ENCODE data around the gene MAK. TPM values are rescaled to one million over a fixed set of nuclear protein-coding genes. Genes with fewer than 3 reads are reported as not detected.
"Not testable (repeated sequence)": the region's sequence is repeated elsewhere in the genome, so short reads cannot be mapped to it uniquely, and the experiment has no call there.

MAK gene
- total and polyA plus RNA-seq, 8 donors, result 0.05 to 0.33 (median 0.10) TPM

GRCh38 chr6:10877012-10877411 is 38.7 kb upstream of the MAK start:
- Histone ChIP-seq H3K4me1 (peaks cover 0 to 7% (median 0%) of the 10 kb centered on the region in 3 donors), H3K27ac (no peak overlapping the region), H3K4me3 (no peak overlapping the region), H3K27me3 (peaks cover 0 to 4% (median 0%) of the 10 kb centered on the region in 4 donors), H3K9me3 (no peaks in the 10 kb centered on the region), H3K36me3 (no peaks in the 10 kb centered on the region)
- FAIRE-seq (no peak), ATAC-seq (no peak), DNase-seq (no peak)
- TF ChIP-seq, protein P1, sequence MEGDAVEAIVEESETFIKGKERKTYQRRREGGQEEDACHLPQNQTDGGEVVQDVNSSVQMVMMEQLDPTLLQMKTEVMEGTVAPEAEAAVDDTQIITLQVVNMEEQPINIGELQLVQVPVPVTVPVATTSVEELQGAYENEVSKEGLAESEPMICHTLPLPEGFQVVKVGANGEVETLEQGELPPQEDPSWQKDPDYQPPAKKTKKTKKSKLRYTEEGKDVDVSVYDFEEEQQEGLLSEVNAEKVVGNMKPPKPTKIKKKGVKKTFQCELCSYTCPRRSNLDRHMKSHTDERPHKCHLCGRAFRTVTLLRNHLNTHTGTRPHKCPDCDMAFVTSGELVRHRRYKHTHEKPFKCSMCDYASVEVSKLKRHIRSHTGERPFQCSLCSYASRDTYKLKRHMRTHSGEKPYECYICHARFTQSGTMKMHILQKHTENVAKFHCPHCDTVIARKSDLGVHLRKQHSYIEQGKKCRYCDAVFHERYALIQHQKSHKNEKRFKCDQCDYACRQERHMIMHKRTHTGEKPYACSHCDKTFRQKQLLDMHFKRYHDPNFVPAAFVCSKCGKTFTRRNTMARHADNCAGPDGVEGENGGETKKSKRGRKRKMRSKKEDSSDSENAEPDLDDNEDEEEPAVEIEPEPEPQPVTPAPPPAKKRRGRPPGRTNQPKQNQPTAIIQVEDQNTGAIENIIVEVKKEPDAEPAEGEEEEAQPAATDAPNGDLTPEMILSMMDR (IDR thresholded peaks at IDR 0.05), result no peak
- WGBS, 2 donors, result 89 to 93% methylated on average over 14 of the region's 14 CpGs
- intact Hi-C loops (cut with DNase I), result no loop called here

DNA sequence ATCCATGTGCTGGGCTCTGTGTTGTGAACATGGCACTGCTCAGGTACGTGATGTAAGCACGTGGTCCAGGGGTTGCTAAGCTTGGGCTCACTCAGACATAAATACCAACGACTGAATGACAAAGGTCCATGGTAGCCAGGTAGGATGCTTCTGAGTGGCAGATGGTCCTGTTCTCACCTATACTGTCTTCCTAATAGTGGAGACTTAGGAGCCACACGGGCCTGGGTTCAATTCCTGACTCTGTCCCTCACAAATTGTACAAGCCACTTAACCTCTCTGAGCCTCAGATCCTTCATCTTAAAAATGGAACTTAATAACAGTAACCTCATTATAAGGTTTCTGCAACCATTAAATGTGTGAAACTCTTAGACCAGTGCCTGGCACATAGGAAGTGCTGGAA is 36.7 kb upstream of the MAK start:
- TF ChIP-seq, protein P1 (IDR thresholded peaks at IDR 0.05), result no peak
- ATAC-seq, result no peak
- intact Hi-C loops (cut with DNase I), result no loop called here
- Histone ChIP-seq H3K9me3 (no peaks in the 10 kb centered on the region), H3K27ac (no peak overlapping the region), H3K4me1 (peaks cover 0 to 7% (median 0%) of the 10 kb centered on the region in 3 donors), H3K27me3 (no peaks in the 10 kb centered on the region), H3K36me3 (no peaks in the 10 kb centered on the region), H3K4me3 (no peak overlapping the region)
- WGBS, 2 donors, result 73 to 74% methylated on average over 4 of the region's 4 CpGs
- no peak for FAIRE-seq
- no peak for DNase-seq

GRCh38 chr6:10874207-10874606 is 35.9 kb upstream of the MAK start:
- peaks cover 0 to 7% (median 0%) of the 10 kb centered on the region in 3 donors for H3K4me1 ChIP-seq
- no peak for ATAC-seq
- intact Hi-C loops (cut with DNase I), result no loop called here
- H3K36me3 ChIP-seq, result no peaks in the 10 kb centered on the region
- no peak overlapping the region for H3K27ac ChIP-seq
- DNase-seq, result no peak
- TF ChIP-seq, protein P1 (IDR thresholded peaks at IDR 0.05), result no peak
- WGBS, 2 donors, result 87 to 95% methylated on average over 6 of the region's 6 CpGs
- no peaks in the 10 kb centered on the region for H3K27me3 ChIP-seq
- H3K4me3 ChIP-seq, result no peak overlapping the region
- no peaks in the 10 kb centered on the region for H3K9me3 ChIP-seq
- FAIRE-seq, result no peak

DNA sequence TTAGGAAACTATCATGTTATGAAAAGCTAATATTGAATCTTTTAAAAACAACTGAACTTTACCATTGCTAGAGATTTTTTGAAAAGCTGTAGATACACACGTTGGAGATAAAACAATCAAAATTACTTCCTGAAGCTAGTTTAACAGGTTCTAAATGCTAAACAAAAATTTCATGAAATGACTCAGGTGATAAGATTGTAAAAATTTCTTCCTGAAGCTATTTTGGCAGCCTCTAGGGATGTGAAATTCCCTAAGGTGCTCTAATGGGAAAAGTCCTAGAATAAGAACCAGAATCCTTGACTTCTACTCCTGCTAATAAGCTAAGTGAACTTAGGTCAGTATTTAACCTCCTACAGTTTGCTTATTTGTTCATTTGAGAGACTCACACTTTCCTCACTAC is 35.0 kb upstream of the MAK start:
- Histone ChIP-seq H3K4me1 (peaks cover 0 to 7% (median 0%) of the 10 kb centered on the region in 3 donors), H3K27me3 (no peaks in the 10 kb centered on the region), H3K4me3 (no peak overlapping the region), H3K36me3 (no peaks in the 10 kb centered on the region), H3K9me3 (no peaks in the 10 kb centered on the region), H3K27ac (no peak overlapping the region)
- DNase-seq, result no peak
- intact Hi-C loops (cut with DNase I), result no loop called here
- TF ChIP-seq, protein P1 (IDR thresholded peaks at IDR 0.05), result no peak
- no peak for FAIRE-seq
- ATAC-seq, result peak in 2 of 4 donors; percentile 18 to 60
- WGBS, 2 donors, result 3 to 5% methylated on average over 1 of the region's 1 CpG

GRCh38 chr6:10867952-10868351 is 29.6 kb upstream of the MAK start:
- H3K4me1 ChIP-seq, result peaks cover 0 to 2% (median 0%) of the 10 kb centered on the region in 3 donors
- ATAC-seq (no peak), DNase-seq (no peak), FAIRE-seq (no peak)
- H3K27ac ChIP-seq, result no peak overlapping the region
- H3K27me3 ChIP-seq, result no peaks in the 10 kb centered on the region
- intact Hi-C loops (cut with DNase I), result no loop called here
- 69 to 81% methylated on average over 3 of the region's 3 CpGs for WGBS, 2 donors
- H3K9me3 ChIP-seq, result no peaks in the 10 kb centered on the region
- no peak overlapping the region for H3K4me3 ChIP-seq
- H3K36me3 ChIP-seq, result no peaks in the 10 kb centered on the region
- TF ChIP-seq, protein P1 (IDR thresholded peaks at IDR 0.05), result no peak

- H3K4me3 ChIP-seq; H3K27ac ChIP-seq; H3K9me3 ChIP-seq; H3K36me3 ChIP-seq; DNase-seq; H3K27me3 ChIP-seq; H3K4me1 ChIP-seq; intact Hi-C loops (cut with DNase I); ATAC-seq; FAIRE-seq: not testable (repeated sequence)
- WGBS, 2 donors, result 71 to 75% methylated on average over 3 of the region's 3 CpGs
These were observed 28.4 kb upstream of the MAK start for GRCh38 chr6:10866709-10867108.

DNA sequence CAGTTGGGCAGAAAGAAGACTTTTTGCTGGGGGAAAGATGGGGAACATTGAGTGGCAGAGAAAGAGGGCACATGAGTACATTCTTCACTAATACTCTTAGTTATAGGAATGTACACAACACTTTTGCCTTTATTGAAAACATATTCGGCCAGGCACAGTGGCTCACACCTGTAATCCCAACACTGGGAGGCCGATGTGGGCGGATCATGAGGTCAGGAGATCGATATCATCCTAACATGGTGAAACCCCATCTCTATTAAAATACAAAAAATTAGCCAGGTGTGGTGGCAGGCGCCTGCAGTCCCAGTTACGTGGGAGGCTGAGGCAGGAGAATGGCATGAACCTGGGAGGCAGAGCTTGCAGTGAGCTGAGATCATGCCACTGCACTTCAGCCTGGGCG is 24.7 kb upstream of the MAK start:
- FAIRE-seq; DNase-seq; H3K36me3 ChIP-seq; H3K4me1 ChIP-seq; ATAC-seq; H3K27me3 ChIP-seq; H3K9me3 ChIP-seq; H3K27ac ChIP-seq; intact Hi-C loops (cut with DNase I); H3K4me3 ChIP-seq: not testable (repeated sequence)
- 87 to 96% methylated on average over 7 of the region's 7 CpGs for WGBS, 2 donors
